ENCODE measurements around the gene FHIT.
"Not testable (repeated sequence)": the region's sequence is repeated elsewhere in the genome, so short reads cannot be mapped to it uniquely, and the experiment has no call there.

The FHIT gene

DNA sequence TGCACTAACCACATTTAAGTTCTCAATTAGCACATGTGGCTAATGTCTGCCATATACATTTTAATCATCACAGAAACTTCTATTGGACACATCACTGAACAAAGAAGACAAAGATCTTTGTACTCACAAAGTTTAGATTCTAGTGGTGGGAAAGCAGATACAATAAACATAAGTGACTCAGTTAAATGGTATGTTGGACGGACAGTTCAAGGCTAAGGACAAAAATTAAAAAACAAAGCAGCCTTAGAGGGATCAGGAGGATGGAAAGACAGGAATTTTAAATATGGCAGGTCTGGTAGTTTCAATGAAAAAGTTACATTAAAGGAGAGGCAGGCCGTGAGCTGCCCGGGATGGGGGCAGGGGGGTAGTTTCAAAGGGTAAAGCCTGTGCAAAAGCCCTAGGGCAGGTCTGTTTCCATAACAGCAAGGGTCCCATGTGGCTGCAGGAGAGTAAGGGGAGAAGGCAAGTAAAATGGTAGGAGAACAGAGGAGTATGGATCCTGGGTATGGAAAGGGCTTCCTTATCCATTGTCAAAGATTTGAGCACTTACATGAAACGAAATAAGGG lies 220.7 kb downstream of the FHIT start:
- no peak for DNase-seq (ENCODE audit: low read depth)
- no peak for TF ChIP-seq CTCF (IDR thresholded peaks at IDR 0.05; ENCODE audit: low read depth, low read length, missing control alignments)
- H3K4me3 ChIP-seq (ENCODE audit: low read depth, low read length) = no peak overlapping the region

DNA sequence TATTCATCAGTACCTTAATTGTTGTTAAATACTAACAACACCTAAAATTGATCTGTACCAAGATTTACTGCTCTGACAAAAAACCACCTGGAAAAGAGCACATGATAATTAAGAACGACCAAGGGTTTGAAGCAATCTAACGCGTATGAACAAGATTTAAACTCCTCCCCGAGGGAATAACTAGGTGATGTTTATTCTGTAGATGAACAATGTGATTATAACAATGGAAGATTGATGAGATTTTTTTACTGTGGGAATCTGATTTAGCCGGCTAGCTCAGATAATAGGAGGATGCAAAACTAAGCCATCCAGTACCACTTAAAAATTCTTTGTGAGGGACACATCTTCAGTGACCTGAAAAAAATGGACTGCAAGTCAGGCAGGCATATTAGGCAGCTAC lies 222.1 kb downstream of the FHIT start:
- no peak for DNase-seq (ENCODE audit: low read depth)
- TF ChIP-seq CTCF (IDR thresholded peaks at IDR 0.05; ENCODE audit: low read depth, low read length, missing control alignments) = no peak
- no peak overlapping the region for H3K4me3 ChIP-seq (ENCODE audit: low read depth, low read length)

DNA sequence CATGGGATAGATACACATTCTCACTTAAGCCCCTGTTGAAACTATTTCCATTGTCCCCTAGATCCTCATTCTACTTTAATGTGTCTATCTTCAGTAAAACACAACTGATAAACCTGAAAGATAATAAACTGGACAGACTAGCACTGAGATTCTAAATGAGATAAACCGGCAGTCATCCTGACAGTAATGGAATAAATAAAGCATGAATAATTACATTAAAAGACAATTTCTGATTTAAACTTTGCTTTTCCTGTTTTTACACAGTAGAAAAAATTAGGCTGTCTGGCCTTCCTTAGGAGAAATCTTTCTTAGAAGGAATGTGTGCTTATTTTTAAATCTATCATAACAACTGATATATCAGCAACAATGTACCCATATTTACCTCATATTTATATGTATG lies 232.4 kb downstream of the FHIT start:
- TF ChIP-seq CTCF (IDR thresholded peaks at IDR 0.05; ENCODE audit: low read depth, low read length, missing control alignments) = no peak
- H3K4me3 ChIP-seq (ENCODE audit: low read depth, low read length) = no peak overlapping the region
- no peak for DNase-seq (ENCODE audit: low read depth)

GRCh38 chr3:61017028-61017427 lies 234.2 kb downstream of the FHIT start:
- H3K4me3 ChIP-seq (ENCODE audit: low read depth, low read length); DNase-seq (ENCODE audit: low read depth): not testable (repeated sequence)

- no peak for DNase-seq (ENCODE audit: low read depth)
- TF ChIP-seq CTCF (IDR thresholded peaks at IDR 0.05; ENCODE audit: low read depth, low read length, missing control alignments) = no peak
- no peak overlapping the region for H3K4me3 ChIP-seq (ENCODE audit: low read depth, low read length)
Measured at GRCh38 chr3:61015859-61016258, 235.4 kb downstream of the FHIT start.

DNA sequence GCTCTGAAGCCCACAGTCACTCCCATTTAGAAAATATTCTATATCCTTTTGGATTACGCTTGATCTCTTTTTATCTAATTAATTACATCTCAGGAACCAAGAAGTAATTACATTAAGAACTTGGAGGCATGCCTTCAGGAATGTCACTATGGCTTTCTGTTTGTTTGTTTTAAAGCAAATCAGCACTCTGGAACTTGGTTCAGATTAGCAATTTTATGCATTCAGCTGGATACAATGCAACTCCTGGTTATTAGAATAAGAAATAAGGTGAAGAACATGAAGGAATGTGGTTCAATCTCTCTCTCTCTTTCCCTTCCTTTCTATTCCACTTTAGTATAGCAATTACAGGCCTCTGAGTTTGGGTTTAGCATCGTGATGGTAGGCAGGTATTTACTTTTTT lies 235.8 kb downstream of the FHIT start:
- TF ChIP-seq CTCF (IDR thresholded peaks at IDR 0.05; ENCODE audit: low read depth, low read length, missing control alignments) = no peak
- H3K4me3 ChIP-seq (ENCODE audit: low read depth, low read length) = no peak overlapping the region
- no peak for DNase-seq (ENCODE audit: low read depth)

- peak; percentile 2 for DNase-seq (ENCODE audit: low read depth)
- H3K4me3 ChIP-seq (ENCODE audit: low read depth, low read length) = no peak overlapping the region
- TF ChIP-seq CTCF (IDR thresholded peaks at IDR 0.05; ENCODE audit: low read depth, low read length, missing control alignments) = no peak
Measured at GRCh38 chr3:61008998-61009380, 242.3 kb downstream of the FHIT start.
